Measurements from ENCODE around the gene C19orf85.

C19orf85 gene

GRCh38 chr19:55478364-55478763, 13.8 kb upstream of the C19orf85 start:
- TF ChIP-seq RAD21 (IDR thresholded peaks at IDR 0.05; ENCODE audit: low read depth) (no peak), FOXM1 (IDR thresholded peaks at IDR 0.05; ENCODE audit: borderline replicate concordance, low read depth) (no peak), TEAD4 (IDR thresholded peaks at IDR 0.05) (no peak), TCF12 (IDR thresholded peaks at IDR 0.05; ENCODE audit: low read depth) (no peak), ZBTB7A (IDR thresholded peaks at IDR 0.05; ENCODE audit: low read depth) (no peak), NFIC (IDR thresholded peaks at IDR 0.05) (no peak), EP300 (IDR thresholded peaks at IDR 0.05; ENCODE audit: borderline replicate concordance) (no peak), MAX (IDR thresholded peaks at IDR 0.05) (no peak), CREB1 (IDR thresholded peaks at IDR 0.05; ENCODE audit: low read depth) (no peak)

GRCh38 chr19:55477905-55478304, 13.4 kb upstream of the C19orf85 start:
- TF ChIP-seq CEBPB (IDR thresholded peaks at IDR 0.05) (no peak), REST (IDR thresholded peaks at IDR 0.05; ENCODE audit: low read depth) (no peak), YY1 (IDR thresholded peaks at IDR 0.05; ENCODE audit: low read depth) (no peak), NFIC (IDR thresholded peaks at IDR 0.05) (no peak), CREB1 (IDR thresholded peaks at IDR 0.05; ENCODE audit: low read depth) (no peak), TAF1 (IDR thresholded peaks at IDR 0.05; ENCODE audit: low read depth) (no peak), EP300 (IDR thresholded peaks at IDR 0.05; ENCODE audit: borderline replicate concordance) (no peak), FOXM1 (IDR thresholded peaks at IDR 0.05; ENCODE audit: borderline replicate concordance, low read depth) (no peak), ZBTB7A (IDR thresholded peaks at IDR 0.05; ENCODE audit: low read depth) (no peak), EGR1 (IDR thresholded peaks at IDR 0.05) (no peak), MAX (IDR thresholded peaks at IDR 0.05) (no peak), RAD21 (IDR thresholded peaks at IDR 0.05; ENCODE audit: low read depth) (no peak), TEAD4 (IDR thresholded peaks at IDR 0.05) (no peak), TCF12 (IDR thresholded peaks at IDR 0.05; ENCODE audit: low read depth) (no peak), USF1 (IDR thresholded peaks at IDR 0.05) (no peak)

- TF ChIP-seq TCF12 (IDR thresholded peaks at IDR 0.05; ENCODE audit: low read depth) (peak; percentile 59; the same call in 1 of the 2 replicates), TEAD4 (IDR thresholded peaks at IDR 0.05) (no peak), FOXM1 (IDR thresholded peaks at IDR 0.05; ENCODE audit: borderline replicate concordance, low read depth) (no peak), EGR1 (IDR thresholded peaks at IDR 0.05) (peak; percentile 69), NFIC (IDR thresholded peaks at IDR 0.05) (peak; percentile 56), USF1 (IDR thresholded peaks at IDR 0.05) (peak; percentile 53; the same call in 1 of the 2 replicates), YY1 (IDR thresholded peaks at IDR 0.05; ENCODE audit: low read depth) (peak; percentile 37; the same call in 1 of the 2 replicates), ZBTB7A (IDR thresholded peaks at IDR 0.05; ENCODE audit: low read depth) (peak; percentile 50; the same call in 1 of the 2 replicates), TAF1 (IDR thresholded peaks at IDR 0.05; ENCODE audit: low read depth) (peak; percentile 60), CREB1 (IDR thresholded peaks at IDR 0.05; ENCODE audit: low read depth) (peak; percentile 94), MAX (IDR thresholded peaks at IDR 0.05) (peak; percentile 100), REST (IDR thresholded peaks at IDR 0.05; ENCODE audit: low read depth) (no peak)
Measured at GRCh38 chr19:55476100-55476775, 11.7 kb upstream of the C19orf85 start, which contains the start of gene ZNF628. Gene ZNF628 (plus strand): TSS chr19:55476617. CDS start chr19:55479911, 3,294 bp downstream.

GRCh38 chr19:55474269-55475265, 10.0 kb upstream of the C19orf85 start:
- TF ChIP-seq RAD21 (IDR thresholded peaks at IDR 0.05; ENCODE audit: low read depth): no peak
- TF ChIP-seq TCF12 (IDR thresholded peaks at IDR 0.05; ENCODE audit: low read depth): peak; percentile 30; the same call in 1 of the 2 replicates
- no peak for TF ChIP-seq REST (IDR thresholded peaks at IDR 0.05; ENCODE audit: low read depth)
- TF ChIP-seq ZBTB7A (IDR thresholded peaks at IDR 0.05; ENCODE audit: low read depth): no peak
- peak; percentile 5; the same call in 1 of the 2 replicates for TF ChIP-seq MAX (IDR thresholded peaks at IDR 0.05)
- TF ChIP-seq NFIC (IDR thresholded peaks at IDR 0.05): peak; percentile 60
- TF ChIP-seq EP300 (IDR thresholded peaks at IDR 0.05; ENCODE audit: borderline replicate concordance): peak; percentile 47; the same call in 1 of the 2 replicates
- 0 out of 2 replicates have a peak, but pooled peaks have one; percentile 11 for TF ChIP-seq YY1 (IDR thresholded peaks at IDR 0.05; ENCODE audit: low read depth)
- peak; percentile 82 for TF ChIP-seq TEAD4 (IDR thresholded peaks at IDR 0.05)
